Measurements from ENCODE around the gene SRGAP2B.
"Not testable (repeated sequence)": the region's sequence is repeated elsewhere in the genome, so short reads cannot be mapped to it uniquely, and the experiment has no call there.

The SRGAP2B gene

GRCh38 chr1:145027251-145027650 lies 67.9 kb downstream of the SRGAP2B start:
- not testable (repeated sequence) for H3K9me3 ChIP-seq (ENCODE audit: control insufficient read depth, insufficient read depth, low read length); H3K36me3 ChIP-seq (ENCODE audit: insufficient read depth, low read length); H3K9ac ChIP-seq (ENCODE audit: low read depth, low read length); H3K4me1 ChIP-seq (ENCODE audit: insufficient read depth, low read length)

GRCh38 chr1:145025286-145025685 lies 69.8 kb downstream of the SRGAP2B start:
- not testable (repeated sequence) for H3K9me3 ChIP-seq (ENCODE audit: control insufficient read depth, insufficient read depth, low read length); H3K9ac ChIP-seq (ENCODE audit: low read depth, low read length); H3K36me3 ChIP-seq (ENCODE audit: insufficient read depth, low read length); H3K4me1 ChIP-seq (ENCODE audit: insufficient read depth, low read length)

- H3K9me3 ChIP-seq (ENCODE audit: control insufficient read depth, insufficient read depth, low read length); H3K36me3 ChIP-seq (ENCODE audit: insufficient read depth, low read length); H3K4me1 ChIP-seq (ENCODE audit: insufficient read depth, low read length); H3K9ac ChIP-seq (ENCODE audit: low read depth, low read length): not testable (repeated sequence)
Observed at GRCh38 chr1:145022259-145022658, 72.9 kb downstream of the SRGAP2B start.

- not testable (repeated sequence) for H3K36me3 ChIP-seq (ENCODE audit: insufficient read depth, low read length); H3K9ac ChIP-seq (ENCODE audit: low read depth, low read length); H3K9me3 ChIP-seq (ENCODE audit: control insufficient read depth, insufficient read depth, low read length); H3K4me1 ChIP-seq (ENCODE audit: insufficient read depth, low read length)
Observed at GRCh38 chr1:145021749-145022148, 73.4 kb downstream of the SRGAP2B start.

- H3K9ac ChIP-seq (ENCODE audit: low read depth, low read length); H3K4me1 ChIP-seq (ENCODE audit: insufficient read depth, low read length); H3K36me3 ChIP-seq (ENCODE audit: insufficient read depth, low read length); H3K9me3 ChIP-seq (ENCODE audit: control insufficient read depth, insufficient read depth, low read length): not testable (repeated sequence)
Observed at GRCh38 chr1:145019709-145020108, 75.4 kb downstream of the SRGAP2B start.

- H3K9me3 ChIP-seq (ENCODE audit: control insufficient read depth, insufficient read depth, low read length); H3K4me1 ChIP-seq (ENCODE audit: insufficient read depth, low read length); H3K9ac ChIP-seq (ENCODE audit: low read depth, low read length); H3K36me3 ChIP-seq (ENCODE audit: insufficient read depth, low read length): not testable (repeated sequence)
Observed at GRCh38 chr1:145017725-145018124, 77.4 kb downstream of the SRGAP2B start.

GRCh38 chr1:145016492-145016862 lies 78.7 kb downstream of the SRGAP2B start:
- not testable (repeated sequence) for H3K36me3 ChIP-seq (ENCODE audit: insufficient read depth, low read length); H3K9ac ChIP-seq (ENCODE audit: low read depth, low read length); H3K9me3 ChIP-seq (ENCODE audit: control insufficient read depth, insufficient read depth, low read length); H3K4me1 ChIP-seq (ENCODE audit: insufficient read depth, low read length)

GRCh38 chr1:145015744-145016491 lies 79.2 kb downstream of the SRGAP2B start:
- not testable (repeated sequence) for H3K9ac ChIP-seq (ENCODE audit: low read depth, low read length); H3K4me1 ChIP-seq (ENCODE audit: insufficient read depth, low read length); H3K9me3 ChIP-seq (ENCODE audit: control insufficient read depth, insufficient read depth, low read length); H3K36me3 ChIP-seq (ENCODE audit: insufficient read depth, low read length)

GRCh38 chr1:145013353-145013752 lies 81.8 kb downstream of the SRGAP2B start:
- H3K9ac ChIP-seq (ENCODE audit: low read depth, low read length); H3K36me3 ChIP-seq (ENCODE audit: insufficient read depth, low read length); H3K9me3 ChIP-seq (ENCODE audit: control insufficient read depth, insufficient read depth, low read length); H3K4me1 ChIP-seq (ENCODE audit: insufficient read depth, low read length): not testable (repeated sequence)

GRCh38 chr1:145011811-145012210 lies 83.3 kb downstream of the SRGAP2B start:
- not testable (repeated sequence) for H3K36me3 ChIP-seq (ENCODE audit: insufficient read depth, low read length); H3K9ac ChIP-seq (ENCODE audit: low read depth, low read length); H3K4me1 ChIP-seq (ENCODE audit: insufficient read depth, low read length); H3K9me3 ChIP-seq (ENCODE audit: control insufficient read depth, insufficient read depth, low read length)

- not testable (repeated sequence) for H3K9ac ChIP-seq (ENCODE audit: low read depth, low read length); H3K36me3 ChIP-seq (ENCODE audit: insufficient read depth, low read length); H3K4me1 ChIP-seq (ENCODE audit: insufficient read depth, low read length); H3K9me3 ChIP-seq (ENCODE audit: control insufficient read depth, insufficient read depth, low read length)
Observed at GRCh38 chr1:145010580-145010979, 84.5 kb downstream of the SRGAP2B start.

GRCh38 chr1:145009928-145010327 lies 85.2 kb downstream of the SRGAP2B start:
- not testable (repeated sequence) for H3K36me3 ChIP-seq (ENCODE audit: insufficient read depth, low read length); H3K9me3 ChIP-seq (ENCODE audit: control insufficient read depth, insufficient read depth, low read length); H3K4me1 ChIP-seq (ENCODE audit: insufficient read depth, low read length); H3K9ac ChIP-seq (ENCODE audit: low read depth, low read length)

GRCh38 chr1:145008388-145008787 lies 86.7 kb downstream of the SRGAP2B start:
- H3K9ac ChIP-seq (ENCODE audit: low read depth, low read length); H3K9me3 ChIP-seq (ENCODE audit: control insufficient read depth, insufficient read depth, low read length); H3K36me3 ChIP-seq (ENCODE audit: insufficient read depth, low read length): not testable (repeated sequence)

GRCh38 chr1:145005142-145005541 lies 90.0 kb downstream of the SRGAP2B start:
- not testable (repeated sequence) for H3K4me1 ChIP-seq (ENCODE audit: insufficient read depth, low read length); H3K9me3 ChIP-seq (ENCODE audit: control insufficient read depth, insufficient read depth, low read length); H3K36me3 ChIP-seq (ENCODE audit: insufficient read depth, low read length); H3K9ac ChIP-seq (ENCODE audit: low read depth, low read length)

More at GRCh38 chr1:145008388-145008787, 86.7 kb downstream of the SRGAP2B start:
- not testable (repeated sequence) for H3K4me1 ChIP-seq (ENCODE audit: insufficient read depth, low read length)

- H3K4me1 ChIP-seq (ENCODE audit: insufficient read depth, low read length), result not testable (repeated sequence)
Observed at GRCh38 chr1:145001381-145001780, 93.7 kb downstream of the SRGAP2B start.

GRCh38 chr1:145000743-145001326 lies 94.3 kb downstream of the SRGAP2B start:
- not testable (repeated sequence) for H3K9ac ChIP-seq (ENCODE audit: low read depth, low read length); H3K36me3 ChIP-seq (ENCODE audit: insufficient read depth, low read length); H3K9me3 ChIP-seq (ENCODE audit: control insufficient read depth, insufficient read depth, low read length); H3K4me1 ChIP-seq (ENCODE audit: insufficient read depth, low read length)

More at GRCh38 chr1:145001381-145001780, 93.7 kb downstream of the SRGAP2B start:
- H3K9me3 ChIP-seq (ENCODE audit: control insufficient read depth, insufficient read depth, low read length); H3K9ac ChIP-seq (ENCODE audit: low read depth, low read length); H3K36me3 ChIP-seq (ENCODE audit: insufficient read depth, low read length): not testable (repeated sequence)

Measured in ES-I3 (cell line).